Trophoblast cell (in vitro differentiated cells and primary cell): ENCODE results near the gene STARD4.

Experiments
- DNase-seq, 2 donors: peaks; one replicate each; pipeline ENCODE4 v3.0.0-alpha.2; 2016
- H2AFZ ChIP-seq: 2 replicates; pipeline ENCODE4 v1.6.1; 2013; ENCODE audit warnings: low read length, moderate library complexity, mild to moderate bottlenecking; ENCODE audit not compliant: insufficient read depth, poor library complexity
- H2AK5ac ChIP-seq: 2 replicates; pipeline ENCODE4 v1.6.1; 2013; ENCODE audit warnings: mild to moderate bottlenecking, low read length
- H2BK120ac ChIP-seq: 2 replicates; pipeline ENCODE4 v1.6.1; 2013; ENCODE audit warnings: low read length, mild to moderate bottlenecking, moderate library complexity; ENCODE audit not compliant: insufficient read depth, poor library complexity
- H2BK12ac ChIP-seq: 2 replicates; pipeline ENCODE4 v1.6.1; 2013; ENCODE audit warnings: mild to moderate bottlenecking, low read length, moderate library complexity
- H2BK5ac ChIP-seq: 2 replicates; pipeline ENCODE4 v1.6.1; 2013; ENCODE audit warnings: low read length, low read depth, moderate library complexity, mild to moderate bottlenecking; ENCODE audit not compliant: poor library complexity
- H3K14ac ChIP-seq: 2 replicates; pipeline ENCODE4 v1.6.1; 2013; ENCODE audit warnings: mild to moderate bottlenecking, low read length
- H3K18ac ChIP-seq: 2 replicates; pipeline ENCODE4 v1.6.1; 2013; ENCODE audit warnings: mild to moderate bottlenecking, low read length
- H3K23ac ChIP-seq: 2 replicates; pipeline ENCODE4 v1.6.1; 2013; ENCODE audit warnings: low read length
- H3K27ac ChIP-seq: 2 replicates; pipeline ENCODE4 v1.5.1; 2013; ENCODE audit warnings: low read depth, mild to moderate bottlenecking, inconsistent platforms, low read length, moderate library complexity
- H3K27me3 ChIP-seq: 2 replicates; pipeline ENCODE4 v1.6.1; 2013; ENCODE audit warnings: inconsistent platforms, mild to moderate bottlenecking, low read length, moderate library complexity; ENCODE audit not compliant: insufficient read depth
- H3K36me3 ChIP-seq, 2 experiments: 1 replicate in 1 of 2; 2 replicates in 1 of 2; pipeline ENCODE4 v1.6.1; 2013; ENCODE audit warnings: low read length in 2 of 2, mild to moderate bottlenecking in 2 of 2, moderate library complexity in 1 of 2; ENCODE audit not compliant: insufficient read depth in 2 of 2, control insufficient read depth in 1 of 2
- H3K4ac ChIP-seq: 2 replicates; pipeline ENCODE4 v1.6.1; 2013; ENCODE audit warnings: low read depth, mild to moderate bottlenecking, low read length, moderate library complexity
- H3K4me1 ChIP-seq, 2 experiments: 1 replicate in 1 of 2; 2 replicates in 1 of 2; pipeline ENCODE4 v1.6.1; 2013; ENCODE audit warnings: low read length in 2 of 2, mild to moderate bottlenecking in 2 of 2, moderate library complexity in 1 of 2; ENCODE audit not compliant: insufficient read depth in 2 of 2, control insufficient read depth in 1 of 2
- H3K4me2 ChIP-seq: 2 replicates; pipeline ENCODE4 v1.6.1; 2013; ENCODE audit warnings: inconsistent platforms, mild to moderate bottlenecking, low read length, moderate library complexity
- H3K4me3 ChIP-seq: 2 replicates; pipeline ENCODE4 v1.5.1; 2013; ENCODE audit warnings: mild to moderate bottlenecking, low read depth, low read length, inconsistent platforms
- H3K79me1 ChIP-seq: one replicate; pipeline ENCODE4 v1.6.1; 2013; ENCODE audit warnings: low read length
- H3K79me2 ChIP-seq: 2 replicates; pipeline ENCODE4 v1.6.1; 2013; ENCODE audit warnings: low read length, mild to moderate bottlenecking; ENCODE audit not compliant: control insufficient read depth, insufficient read depth, poor library complexity
- H3K9ac ChIP-seq: 2 replicates; pipeline ENCODE4 v1.6.1; 2013; ENCODE audit warnings: mild to moderate bottlenecking, low read length
- H3K9me3 ChIP-seq: 2 replicates; pipeline ENCODE4 v1.6.1; 2013; ENCODE audit warnings: low read depth, mild to moderate bottlenecking, control low read depth, inconsistent platforms, low read length; ENCODE audit not compliant: insufficient read depth
- H4K12ac ChIP-seq: 2 replicates; pipeline ENCODE4 v1.6.1; 2013; ENCODE audit warnings: low read depth, mild to moderate bottlenecking, low read length, moderate library complexity
- H4K8ac ChIP-seq: 2 replicates; pipeline ENCODE4 v1.6.1; 2013; ENCODE audit warnings: low read depth, mild to moderate bottlenecking, low read length, moderate library complexity
- H4K91ac ChIP-seq: one replicate; pipeline ENCODE4 v1.6.1; 2013; ENCODE audit warnings: low read depth, mild to moderate bottlenecking, low read length, moderate library complexity
- WGBS: extraction: QIAGEN DNeasy Blood & Tissue Kit; methylation state at CpG from one replicate; pipeline ENCODE4 v1.1.7; 2013; ENCODE audit warnings: missing lambda C conversion rate; ENCODE audit not compliant: insufficient read length, insufficient coverage; ENCODE audit errors: extremely low coverage; 5-methylcytosine and 5-hydroxymethylcytosine counted together

STARD4 gene

DNA sequence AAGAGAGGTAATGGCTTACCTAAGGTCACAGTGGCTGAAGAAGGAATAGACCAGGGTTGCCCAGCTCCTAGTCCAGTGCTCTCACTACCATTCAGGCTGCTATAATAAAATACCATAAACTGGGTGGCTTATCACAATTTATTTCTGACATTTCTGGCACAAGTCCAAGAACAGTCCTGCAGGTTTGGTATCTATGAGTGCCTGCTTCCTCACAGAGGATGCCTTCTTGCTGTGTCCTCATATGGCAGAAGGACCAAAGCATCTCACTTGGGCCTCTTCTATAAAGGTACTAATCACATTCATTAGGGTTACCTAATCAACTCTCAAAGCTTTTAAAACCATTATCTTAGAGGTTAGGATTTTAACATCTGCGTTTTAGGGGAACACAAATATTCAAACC, 17.2 kb downstream of the STARD4 start:
- Histone ChIP-seq H2BK12ac (peak overlapping the region; percentile 80), H3K4me2 (no peak overlapping the region), H2BK5ac (peak overlapping the region; percentile 68), H2AFZ (no peak overlapping the region), H3K23ac (no peak overlapping the region), H4K91ac (peak overlapping the region; percentile 47), H3K4ac (no peak overlapping the region), H3K9me3 (no peaks in the 10 kb centered on the region), H2BK120ac (peak overlapping the region; percentile 76), H3K14ac (no peak overlapping the region), H4K8ac (peak overlapping the region; percentile 54), H3K9ac (no peak overlapping the region), H3K18ac (peak overlapping the region; percentile 53), H3K79me2 (no peaks in the 10 kb centered on the region), H4K12ac (no peak overlapping the region), H3K27ac (no peak overlapping the region), H2AK5ac (peak overlapping the region; percentile 46), H3K36me3 (peaks cover 4 to 12% of the 10 kb centered on the region in 2 experiments), H3K27me3 (no peaks in the 10 kb centered on the region), H3K79me1 (peaks cover 5% of the 10 kb centered on the region), H3K4me3 (no peak overlapping the region), H3K4me1 (no peaks in the 10 kb centered on the region)
- WGBS, result no CpG with 5 or more reads among the region's 1 CpG
- no peak for DNase-seq

- H2BK120ac ChIP-seq, result peak overlapping the region; percentile 98
- H3K4ac ChIP-seq, result no peak overlapping the region
- H3K18ac ChIP-seq, result no peak overlapping the region
- WGBS, result no CpG with 5 or more reads among the region's 2 CpGs
- peak overlapping the region; percentile 70 for H4K12ac ChIP-seq
- peak overlapping the region; percentile 89 for H4K91ac ChIP-seq
- H4K8ac ChIP-seq, result peak overlapping the region; percentile 93
- no peak overlapping the region for H3K9ac ChIP-seq
- H3K27ac ChIP-seq, result peak overlapping the region; percentile 14
- no peak overlapping the region for H2AFZ ChIP-seq
- H3K27me3 ChIP-seq, result no peaks in the 10 kb centered on the region
- peak overlapping the region; percentile 96 for H2BK5ac ChIP-seq
- peak overlapping the region; percentile 96 for H2BK12ac ChIP-seq
- peak; percentile 8 to 45 for DNase-seq
- no peaks in the 10 kb centered on the region for H3K79me2 ChIP-seq
- peak overlapping the region; percentile 82 for H3K14ac ChIP-seq
- H3K79me1 ChIP-seq, result peaks cover 5% of the 10 kb centered on the region
- H2AK5ac ChIP-seq, result no peak overlapping the region
- no peak overlapping the region for H3K4me3 ChIP-seq
- peaks cover 3 to 9% of the 10 kb centered on the region in 2 experiments for H3K36me3 ChIP-seq
- H3K4me2 ChIP-seq, result no peak overlapping the region
- no peaks in the 10 kb centered on the region for H3K9me3 ChIP-seq
- no peak overlapping the region for H3K23ac ChIP-seq
- H3K4me1 ChIP-seq, result no peaks in the 10 kb centered on the region
These were observed 17.9 kb downstream of the STARD4 start for GRCh38 chr5:111494355-111494999.

DNA sequence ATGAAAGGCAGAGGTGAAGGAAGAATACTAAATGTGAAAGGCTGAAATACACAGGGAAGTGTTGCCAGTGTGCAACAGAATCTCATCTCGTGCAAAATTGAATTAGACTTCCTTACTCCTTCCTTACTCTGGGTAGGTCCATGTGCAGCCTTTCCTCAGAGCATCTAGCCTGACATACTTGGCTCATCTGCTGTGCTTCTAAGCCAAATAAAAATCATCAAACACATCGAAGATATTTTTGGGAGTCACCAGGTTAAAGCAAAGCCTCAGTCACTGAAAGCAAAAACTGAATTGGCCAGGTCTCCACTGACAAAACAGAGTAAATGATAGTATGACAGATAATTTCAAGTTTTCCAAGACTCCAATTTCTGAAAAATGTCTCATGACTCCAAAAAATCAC, 19.3 kb downstream of the STARD4 start:
- H2AFZ ChIP-seq, result no peak overlapping the region
- H3K36me3 ChIP-seq, result peaks cover 0 to 6% of the 10 kb centered on the region in 2 experiments
- no peaks in the 10 kb centered on the region for H3K79me2 ChIP-seq
- H4K91ac ChIP-seq, result no peak overlapping the region
- H4K12ac ChIP-seq, result no peak overlapping the region
- no peak for DNase-seq
- no peak overlapping the region for H3K23ac ChIP-seq
- no peak overlapping the region for H2BK12ac ChIP-seq
- H2AK5ac ChIP-seq, result no peak overlapping the region
- H2BK120ac ChIP-seq, result no peak overlapping the region
- no peak overlapping the region for H3K14ac ChIP-seq
- H3K18ac ChIP-seq, result no peak overlapping the region
- WGBS, result no CpG with 5 or more reads among the region's 2 CpGs
- no peak overlapping the region for H3K4ac ChIP-seq
- no peak overlapping the region for H3K9ac ChIP-seq
- peaks cover 5% of the 10 kb centered on the region for H3K79me1 ChIP-seq
- H4K8ac ChIP-seq, result no peak overlapping the region
- no peaks in the 10 kb centered on the region for H3K27me3 ChIP-seq
- no peaks in the 10 kb centered on the region for H3K4me1 ChIP-seq
- no peak overlapping the region for H3K27ac ChIP-seq
- H3K9me3 ChIP-seq, result no peaks in the 10 kb centered on the region
- H3K4me2 ChIP-seq, result no peak overlapping the region
- H3K4me3 ChIP-seq, result no peak overlapping the region
- no peak overlapping the region for H2BK5ac ChIP-seq

DNA sequence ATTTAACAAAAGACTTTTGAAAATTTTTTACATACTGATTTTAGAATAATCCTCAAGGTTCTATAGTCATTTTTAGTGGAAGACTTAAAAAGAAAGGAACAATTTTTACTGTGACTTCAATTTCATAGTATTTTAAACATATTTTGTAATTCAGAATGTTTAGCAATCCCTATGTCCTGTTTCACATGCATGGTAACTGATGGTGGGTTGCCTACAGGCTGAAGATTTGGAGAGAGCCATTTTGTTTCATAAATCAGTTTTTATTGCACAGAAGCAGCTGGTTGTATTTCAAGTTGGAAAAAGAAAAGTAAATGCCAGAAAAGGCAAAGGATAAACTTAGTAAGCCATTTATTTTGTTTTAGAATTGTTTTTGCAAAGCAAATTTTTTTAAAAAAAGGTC, 24.0 kb downstream of the STARD4 start:
- Histone ChIP-seq H3K18ac (no peak overlapping the region), H4K8ac (no peak overlapping the region), H2BK12ac (no peak overlapping the region), H3K4me3 (no peak overlapping the region), H3K14ac (no peak overlapping the region), H2AK5ac (no peak overlapping the region), H3K4ac (no peak overlapping the region), H2BK5ac (no peak overlapping the region), H3K9me3 (no peaks in the 10 kb centered on the region), H2AFZ (no peak overlapping the region), H3K79me2 (no peaks in the 10 kb centered on the region), H3K27ac (no peak overlapping the region), H4K12ac (no peak overlapping the region), H3K79me1 (no peaks in the 10 kb centered on the region), H3K4me1 (no peaks in the 10 kb centered on the region), H3K9ac (no peak overlapping the region), H3K23ac (no peak overlapping the region), H4K91ac (no peak overlapping the region), H3K36me3 (peaks cover 0 to 3% of the 10 kb centered on the region in 2 experiments), H3K27me3 (no peaks in the 10 kb centered on the region), H3K4me2 (no peak overlapping the region), H2BK120ac (no peak overlapping the region)
- no peak for DNase-seq
